MCF 10A (cell line): Measurements from ENCODE around the gene PRG3. TPM values are rescaled to one million over a fixed set of nuclear protein-coding genes. Genes with fewer than 3 reads are reported as not detected.

Experiments
- BruUV-seq: library from RNA; stranded (reverse); fragments of 400-500 nt; replicated peaks from 2 replicates; lab custom pipeline; 2021; lab: Mats Ljungman, UMichigan
- CTCF ChIA-PET: fragments of 300-600 bp; sonication (Branson Sonifier 250); formaldehyde crosslinking; extraction: SDS; loops from one replicate; lab custom pipeline; 2021; ENCODE audit warnings: antibody characterized with exemption, inconsistent platforms; lab: Yijun Ruan, JAX
- POLR2A ChIA-PET: fragments of 300-600, 350-650 bp; sonication (Branson Sonifier 250); formaldehyde crosslinking; extraction: SDS; loops from one replicate; lab custom pipeline; 2020; ENCODE audit warnings: antibody characterized with exemption, inconsistent platforms; lab: Yijun Ruan, JAX
- DNase-seq: peaks from one replicate; pipeline ENCODE4 v3.0.0-alpha.2; 2018; ENCODE audit not compliant: unreplicated experiment
- H3K27ac Mint-ChIP-seq: one replicate; pipeline ENCODE4 v1.8.0; 2022; ENCODE audit warnings: mild to moderate bottlenecking, low read depth, mixed read lengths; ENCODE audit not compliant: unreplicated experiment
- H3K27me3 Mint-ChIP-seq: one replicate; pipeline ENCODE4 v1.8.0; 2022; ENCODE audit warnings: mixed read lengths; ENCODE audit not compliant: insufficient read depth, unreplicated experiment
- H3K36me3 Mint-ChIP-seq: one replicate; pipeline ENCODE4 v1.8.0; 2022; ENCODE audit warnings: mild to moderate bottlenecking, moderate library complexity, mixed read lengths; ENCODE audit not compliant: insufficient read depth, unreplicated experiment
- H3K4me1 Mint-ChIP-seq: one replicate; pipeline ENCODE4 v1.8.0; 2022; ENCODE audit warnings: mixed read lengths; ENCODE audit not compliant: insufficient read depth, unreplicated experiment
- H3K4me3 Mint-ChIP-seq: one replicate; pipeline ENCODE4 v1.8.0; 2022; ENCODE audit warnings: mild to moderate bottlenecking, moderate library complexity, mixed read lengths; ENCODE audit not compliant: unreplicated experiment
- H3K9me3 Mint-ChIP-seq: one replicate; pipeline ENCODE4 v1.8.0; 2022; ENCODE audit warnings: mixed read lengths; ENCODE audit not compliant: unreplicated experiment
- intact Hi-C: fragments of 100-400 bp; cut with micrococcal nuclease; formaldehyde crosslinking; loops from 2 replicates; pipeline ENCODE4 v1.14.1; 2022
- total RNA-seq: library from RNA; stranded (reverse); gene quantifications from 2 replicates; pipeline ENCODE4 v1.2.3, GENCODE V29; 2022
- TF ChIP-seq, protein P1 (sequence below): fragments of 200-600 bp; IDR thresholded peaks from one replicate; pipeline ENCODE4 v1.8.0; 2022; ENCODE audit warnings: antibody characterized with exemption, mild to moderate bottlenecking; ENCODE audit not compliant: unreplicated experiment

Gene PRG3
- total RNA-seq, 1 experiment from 2014 or later = not detected

DNA sequence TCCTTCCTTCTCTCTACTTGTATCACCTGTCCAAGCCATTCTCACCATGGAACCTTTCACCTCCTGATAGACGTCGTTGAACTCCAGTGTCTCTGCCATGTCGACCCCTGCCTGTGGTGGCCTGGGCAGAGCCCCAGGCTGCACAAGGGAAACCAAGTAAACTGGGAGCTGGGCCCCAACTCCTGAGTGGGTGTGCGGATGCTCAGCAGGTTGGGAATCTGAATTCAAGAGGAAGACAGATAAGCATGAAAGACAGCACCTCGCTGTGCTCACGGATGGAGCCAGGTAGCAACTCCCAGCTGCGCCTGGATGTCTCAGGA, 46.0 kb downstream of the PRG3 start:
- peak overlapping the region; percentile 95 for H3K27ac Mint-ChIP-seq
- peaks cover 20% of the 10 kb centered on the region for H3K4me1 Mint-ChIP-seq
- TF ChIP-seq, protein P1, sequence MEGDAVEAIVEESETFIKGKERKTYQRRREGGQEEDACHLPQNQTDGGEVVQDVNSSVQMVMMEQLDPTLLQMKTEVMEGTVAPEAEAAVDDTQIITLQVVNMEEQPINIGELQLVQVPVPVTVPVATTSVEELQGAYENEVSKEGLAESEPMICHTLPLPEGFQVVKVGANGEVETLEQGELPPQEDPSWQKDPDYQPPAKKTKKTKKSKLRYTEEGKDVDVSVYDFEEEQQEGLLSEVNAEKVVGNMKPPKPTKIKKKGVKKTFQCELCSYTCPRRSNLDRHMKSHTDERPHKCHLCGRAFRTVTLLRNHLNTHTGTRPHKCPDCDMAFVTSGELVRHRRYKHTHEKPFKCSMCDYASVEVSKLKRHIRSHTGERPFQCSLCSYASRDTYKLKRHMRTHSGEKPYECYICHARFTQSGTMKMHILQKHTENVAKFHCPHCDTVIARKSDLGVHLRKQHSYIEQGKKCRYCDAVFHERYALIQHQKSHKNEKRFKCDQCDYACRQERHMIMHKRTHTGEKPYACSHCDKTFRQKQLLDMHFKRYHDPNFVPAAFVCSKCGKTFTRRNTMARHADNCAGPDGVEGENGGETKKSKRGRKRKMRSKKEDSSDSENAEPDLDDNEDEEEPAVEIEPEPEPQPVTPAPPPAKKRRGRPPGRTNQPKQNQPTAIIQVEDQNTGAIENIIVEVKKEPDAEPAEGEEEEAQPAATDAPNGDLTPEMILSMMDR = no peak
- POLR2A ChIA-PET = interaction anchor here (0.9 to 4.4 kb wide), 8 partner anchors 11 to 332 kb away, joined by 3 to 89 read pairs (median 4); partner anchors contain the start of gene TNKS1BP1
- no peak for DNase-seq
- H3K4me3 Mint-ChIP-seq = peak overlapping the region; percentile 82
- H3K27me3 Mint-ChIP-seq = no peaks in the 10 kb centered on the region
- H3K36me3 Mint-ChIP-seq = peaks cover 42% of the 10 kb centered on the region
- no TSS peak for BruUV-seq
- H3K9me3 Mint-ChIP-seq = no peaks in the 10 kb centered on the region
- intact Hi-C loops = no loop called here
- CTCF ChIA-PET = interaction anchor here (0.6 to 1.1 kb wide), 9 partner anchors 8 to 305 kb away, joined by 3 to 5 read pairs (median 3); no protein-coding TSS in a partner anchor

DNA sequence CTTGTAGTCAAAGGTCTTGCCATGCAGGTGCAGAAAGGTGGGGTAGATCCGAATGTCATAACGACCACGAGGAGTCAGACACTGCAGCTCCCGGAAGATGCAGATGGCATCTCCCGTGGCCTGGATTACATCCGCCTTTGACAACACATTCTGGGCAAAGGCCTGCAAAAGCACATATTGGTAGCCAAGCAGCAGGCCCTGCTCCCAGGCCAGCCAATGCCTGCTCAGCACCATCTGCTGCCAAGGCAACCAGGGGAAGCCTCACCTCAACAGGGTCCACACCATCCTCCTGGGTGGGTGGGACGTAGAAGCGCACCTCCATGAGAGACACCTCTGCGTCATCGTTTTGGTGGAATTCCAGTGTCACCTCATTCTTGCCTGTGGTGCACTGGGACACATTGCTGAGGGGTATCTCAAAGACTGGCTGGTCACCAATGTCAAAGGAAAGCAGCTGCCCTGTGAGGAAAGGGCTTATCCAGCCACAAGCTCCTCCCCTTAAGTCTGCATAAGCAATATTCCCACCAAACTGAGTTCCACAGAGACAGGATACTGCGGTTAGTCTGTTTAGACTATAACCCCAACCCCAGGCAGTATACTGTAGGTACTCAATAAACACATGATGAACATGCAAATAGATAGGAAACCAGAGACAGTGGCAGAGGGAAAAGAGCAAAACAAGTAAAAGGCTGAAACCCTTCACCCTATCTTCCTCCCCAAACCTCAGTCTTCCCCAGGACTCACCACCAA, 48.1 kb downstream of the PRG3 start:
- Mint-ChIP-seq H3K4me1 (peaks cover 20% of the 10 kb centered on the region), H3K4me3 (no peak overlapping the region), H3K27me3 (no peaks in the 10 kb centered on the region), H3K27ac (no peak overlapping the region), H3K36me3 (peaks cover 63% of the 10 kb centered on the region), H3K9me3 (no peaks in the 10 kb centered on the region)
- ChIA-PET CTCF (interaction anchor here (1.7 to 2.0 kb wide), 2 partner anchors 123 to 491 kb away, joined by 3 to 7 read pairs; no protein-coding TSS in a partner anchor), POLR2A (interaction anchor here (4.4 kb wide), 1 partner anchor 9 kb away, joined by 89 read pairs; the partner anchor contains the start of gene TNKS1BP1)
- TF ChIP-seq, protein P1 = no peak
- no peak for DNase-seq
- intact Hi-C loops = no loop called here
- BruUV-seq = TSS peak; percentile 64

DNA sequence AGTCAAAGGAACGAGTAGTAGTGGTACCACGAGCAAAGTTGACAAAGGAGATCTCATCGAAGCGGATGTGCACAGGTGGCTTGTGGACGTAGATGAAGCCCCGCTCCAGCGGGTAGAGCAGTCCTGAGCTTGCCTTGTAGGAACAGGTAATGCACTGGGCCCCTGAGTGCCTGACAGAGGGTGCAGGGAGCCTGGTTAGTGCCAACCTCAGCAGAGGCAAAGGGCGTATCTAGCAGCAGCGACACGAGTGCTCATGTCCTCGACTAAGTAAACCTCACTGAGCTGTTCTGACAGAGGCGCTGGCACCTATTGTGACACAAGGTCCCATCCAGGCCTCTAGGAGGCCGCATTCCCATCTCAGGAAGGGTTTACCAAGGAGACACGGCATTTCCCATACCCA, 49.2 kb downstream of the PRG3 start:
- TF ChIP-seq, protein P1 = no peak
- no peaks in the 10 kb centered on the region for H3K9me3 Mint-ChIP-seq
- peaks cover 29% of the 10 kb centered on the region for H3K4me1 Mint-ChIP-seq
- BruUV-seq = no TSS peak
- POLR2A ChIA-PET = interaction anchor here (1.0 kb wide), 1 partner anchor 24 kb away, joined by 3 read pairs; no protein-coding TSS in a partner anchor
- CTCF ChIA-PET = interaction anchor here (1.3 to 1.4 kb wide), 3 partner anchors 126 to 469 kb away, joined by 3 to 6 read pairs (median 4); no protein-coding TSS in a partner anchor
- no peak for DNase-seq
- H3K4me3 Mint-ChIP-seq = no peak overlapping the region
- H3K27ac Mint-ChIP-seq = no peak overlapping the region
- H3K36me3 Mint-ChIP-seq = peaks cover 75% of the 10 kb centered on the region
- intact Hi-C loops = no loop called here
- H3K27me3 Mint-ChIP-seq = no peaks in the 10 kb centered on the region

DNA sequence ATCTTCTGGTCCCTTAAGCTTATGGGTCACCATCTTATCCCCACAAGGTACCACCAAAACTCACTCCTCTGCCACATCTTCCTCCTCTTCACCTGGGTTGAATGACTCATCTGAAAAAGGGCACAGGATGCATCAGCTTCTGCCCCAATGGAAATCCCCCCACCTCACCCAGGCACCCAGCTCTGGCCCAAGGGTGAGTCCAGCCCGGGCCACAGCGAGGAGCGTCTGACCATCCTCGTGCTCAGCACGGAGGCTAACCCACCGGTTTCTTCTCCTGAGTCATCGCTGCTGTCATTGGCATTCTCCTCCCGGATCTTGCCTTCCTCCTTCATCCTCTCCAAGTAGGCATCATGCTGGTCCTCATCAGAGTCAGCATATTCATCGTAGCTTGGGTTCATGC, 50.9 kb downstream of the PRG3 start:
- peaks cover 88% of the 10 kb centered on the region for H3K36me3 Mint-ChIP-seq
- no peak overlapping the region for H3K4me3 Mint-ChIP-seq
- CTCF ChIA-PET = interaction anchor here (1.0 to 1.6 kb wide), 4 partner anchors 12 to 311 kb away, joined by 4 to 7 read pairs (median 6); no protein-coding TSS in a partner anchor
- POLR2A ChIA-PET = interaction anchor here (1.1 kb wide), 1 partner anchor 36 kb away, joined by 4 read pairs; no protein-coding TSS in a partner anchor
- H3K27ac Mint-ChIP-seq = no peak overlapping the region
- no peaks in the 10 kb centered on the region for H3K27me3 Mint-ChIP-seq
- TF ChIP-seq, protein P1 = no peak
- H3K9me3 Mint-ChIP-seq = no peaks in the 10 kb centered on the region
- intact Hi-C loops = no loop called here
- no peak for DNase-seq
- H3K4me1 Mint-ChIP-seq = peaks cover 38% of the 10 kb centered on the region
- BruUV-seq = no TSS peak
